ENCODE results near the gene DIS3L2. TPM values are rescaled to one million over a fixed set of nuclear protein-coding genes. Genes with fewer than 3 reads are reported as not detected.
"Not testable (repeated sequence)": the region's sequence is repeated elsewhere in the genome, so short reads cannot be mapped to it uniquely, and the experiment has no call there.

DIS3L2 gene
- total RNA-seq, 2 experiments from 2014 or later, result 30.6 to 33.7 TPM

GRCh38 chr2:232379610-232380590 lies 418.4 kb downstream of the DIS3L2 start:
- CTCF ChIA-PET, POLR2A ChIA-PET: not testable (repeated sequence)

GRCh38 chr2:232381204-232382031 lies 419.9 kb downstream of the DIS3L2 start:
- CTCF ChIA-PET, POLR2A ChIA-PET: not testable (repeated sequence)

GRCh38 chr2:232382331-232383225 lies 421.1 kb downstream of the DIS3L2 start:
- ChIA-PET CTCF (no interaction called here), POLR2A (no interaction called here)

- POLR2A ChIA-PET, result no interaction called here
- CTCF ChIA-PET, result no interaction called here
Observed at GRCh38 chr2:232384466-232384865, 423.0 kb downstream of the DIS3L2 start.

- CTCF ChIA-PET, POLR2A ChIA-PET: not testable (repeated sequence)
Observed at GRCh38 chr2:232385058-232385457, 423.5 kb downstream of the DIS3L2 start.

GRCh38 chr2:232385660-232386489 lies 424.4 kb downstream of the DIS3L2 start:
- ChIA-PET CTCF (no interaction called here), POLR2A (interaction anchor here (0.6 kb wide), 1 partner anchor 54 kb away, joined by 3 read pairs; no protein-coding TSS in a partner anchor)

- POLR2A ChIA-PET, result interaction anchor here (0.6 kb wide), 1 partner anchor 53 kb away, joined by 3 read pairs; no protein-coding TSS in a partner anchor
- CTCF ChIA-PET, result no interaction called here
Observed at GRCh38 chr2:232386490-232386739, 424.9 kb downstream of the DIS3L2 start.

Other genes starting within 250 kb of the DIS3L2 start
- gene PDE6D, start 180.4 kb upstream of the DIS3L2 start, total RNA-seq, result 10 to 100 TPM; 32.3 to 35.6 TPM
- gene COPS7B, start 175.3 kb upstream of the DIS3L2 start, total RNA-seq, result 10 to 100 TPM; 54.6 to 56.1 TPM
- under 1 TPM in 1 of 2 experiments, not detected in 1; 0.25 TPM for gene NPPC, start 35.3 kb upstream of the DIS3L2 start, total RNA-seq